ENCODE measurements around the gene PYCARD.
A peak's percentile ranks its signal among the peaks of the same experiment; 100 is the strongest.

The PYCARD gene

DNA sequence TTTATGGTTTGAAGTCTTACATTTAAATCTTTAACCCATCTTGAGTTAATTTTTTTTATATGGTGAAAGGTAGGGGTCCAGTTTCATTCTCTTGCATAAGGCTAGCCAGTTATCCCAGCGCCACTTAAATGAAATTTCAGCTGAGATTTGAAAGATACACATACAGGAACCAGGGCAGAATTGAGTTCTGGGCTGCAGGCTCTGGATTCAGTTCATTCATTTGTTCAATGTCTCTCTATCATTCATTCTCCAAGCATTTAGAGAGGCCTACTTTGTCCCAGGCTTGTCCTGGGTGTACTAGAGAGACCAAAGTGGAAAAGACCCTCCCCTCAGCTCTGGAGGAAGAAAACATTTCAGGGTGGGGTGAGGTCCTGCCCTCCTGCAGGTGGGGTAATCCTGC lies 10.8 kb upstream of the PYCARD start:
- Histone ChIP-seq H3K4me3 (replicated peaks; ENCODE audit: insufficient read depth, low read length) (no peak overlapping the region), H3K27me3 (ENCODE audit: insufficient read depth, poor library complexity, severe bottlenecking) (peaks cover 29% of the 10 kb centered on the region), H3K27ac (replicated peaks) (no peak overlapping the region)
- DNase-seq (ENCODE audit: low read depth in 1 of 2, low spot score in 1 of 2): no peak
- TF ChIP-seq POLR2AphosphoS5 (IDR thresholded peaks at IDR 0.05; ENCODE audit: low read depth): no peak

DNA sequence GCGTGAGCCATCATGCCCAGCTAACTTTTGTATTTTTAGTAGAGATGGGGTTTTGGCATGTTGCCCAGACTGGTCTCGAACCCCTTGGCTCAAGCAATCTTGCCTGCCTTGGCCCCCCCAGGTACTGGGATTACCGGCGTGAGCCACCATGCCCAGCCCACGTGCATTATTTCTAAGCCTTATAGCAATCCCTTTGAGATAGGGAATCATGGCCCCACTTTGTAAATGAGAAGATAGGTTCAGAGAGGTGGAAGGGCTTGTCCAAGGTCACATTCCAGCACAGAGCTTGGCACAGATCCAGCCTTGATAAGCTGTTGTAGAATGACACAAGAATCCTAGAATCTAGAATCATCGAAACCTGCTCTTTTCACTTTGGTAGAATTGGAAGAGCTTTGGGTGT lies 4.2 kb upstream of the PYCARD start:
- H3K27me3 ChIP-seq (ENCODE audit: insufficient read depth, poor library complexity, severe bottlenecking): no peaks in the 10 kb centered on the region
- TF ChIP-seq, protein P1, sequence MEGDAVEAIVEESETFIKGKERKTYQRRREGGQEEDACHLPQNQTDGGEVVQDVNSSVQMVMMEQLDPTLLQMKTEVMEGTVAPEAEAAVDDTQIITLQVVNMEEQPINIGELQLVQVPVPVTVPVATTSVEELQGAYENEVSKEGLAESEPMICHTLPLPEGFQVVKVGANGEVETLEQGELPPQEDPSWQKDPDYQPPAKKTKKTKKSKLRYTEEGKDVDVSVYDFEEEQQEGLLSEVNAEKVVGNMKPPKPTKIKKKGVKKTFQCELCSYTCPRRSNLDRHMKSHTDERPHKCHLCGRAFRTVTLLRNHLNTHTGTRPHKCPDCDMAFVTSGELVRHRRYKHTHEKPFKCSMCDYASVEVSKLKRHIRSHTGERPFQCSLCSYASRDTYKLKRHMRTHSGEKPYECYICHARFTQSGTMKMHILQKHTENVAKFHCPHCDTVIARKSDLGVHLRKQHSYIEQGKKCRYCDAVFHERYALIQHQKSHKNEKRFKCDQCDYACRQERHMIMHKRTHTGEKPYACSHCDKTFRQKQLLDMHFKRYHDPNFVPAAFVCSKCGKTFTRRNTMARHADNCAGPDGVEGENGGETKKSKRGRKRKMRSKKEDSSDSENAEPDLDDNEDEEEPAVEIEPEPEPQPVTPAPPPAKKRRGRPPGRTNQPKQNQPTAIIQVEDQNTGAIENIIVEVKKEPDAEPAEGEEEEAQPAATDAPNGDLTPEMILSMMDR (IDR thresholded peaks at IDR 0.05; ENCODE audit: insufficient read depth, low read length): no peak
- DNase-seq (ENCODE audit: low read depth in 1 of 2, low spot score in 1 of 2): no peak
- no peak overlapping the region for H3K4me3 ChIP-seq (replicated peaks; ENCODE audit: insufficient read depth, low read length)
- H3K27ac ChIP-seq (replicated peaks): no peak overlapping the region

- DNase-seq (ENCODE audit: low read depth in 1 of 2, low spot score in 1 of 2): no peak
- Histone ChIP-seq H3K4me3 (replicated peaks; ENCODE audit: insufficient read depth, low read length) (no peak overlapping the region), H3K27me3 (ENCODE audit: insufficient read depth, poor library complexity, severe bottlenecking) (no peaks in the 10 kb centered on the region), H3K27ac (replicated peaks) (no peak overlapping the region)
- TF ChIP-seq GABPA (IDR thresholded peaks at IDR 0.05; ENCODE audit: low read depth) (no peak), POLR2AphosphoS5 (IDR thresholded peaks at IDR 0.05; ENCODE audit: low read depth) (no peak), SPI1 (IDR thresholded peaks at IDR 0.05; ENCODE audit: borderline replicate concordance, low read depth) (no peak)
- TF ChIP-seq, protein P1 (IDR thresholded peaks at IDR 0.05; ENCODE audit: insufficient read depth, low read length): no peak
- TF ChIP-seq, protein P2, sequence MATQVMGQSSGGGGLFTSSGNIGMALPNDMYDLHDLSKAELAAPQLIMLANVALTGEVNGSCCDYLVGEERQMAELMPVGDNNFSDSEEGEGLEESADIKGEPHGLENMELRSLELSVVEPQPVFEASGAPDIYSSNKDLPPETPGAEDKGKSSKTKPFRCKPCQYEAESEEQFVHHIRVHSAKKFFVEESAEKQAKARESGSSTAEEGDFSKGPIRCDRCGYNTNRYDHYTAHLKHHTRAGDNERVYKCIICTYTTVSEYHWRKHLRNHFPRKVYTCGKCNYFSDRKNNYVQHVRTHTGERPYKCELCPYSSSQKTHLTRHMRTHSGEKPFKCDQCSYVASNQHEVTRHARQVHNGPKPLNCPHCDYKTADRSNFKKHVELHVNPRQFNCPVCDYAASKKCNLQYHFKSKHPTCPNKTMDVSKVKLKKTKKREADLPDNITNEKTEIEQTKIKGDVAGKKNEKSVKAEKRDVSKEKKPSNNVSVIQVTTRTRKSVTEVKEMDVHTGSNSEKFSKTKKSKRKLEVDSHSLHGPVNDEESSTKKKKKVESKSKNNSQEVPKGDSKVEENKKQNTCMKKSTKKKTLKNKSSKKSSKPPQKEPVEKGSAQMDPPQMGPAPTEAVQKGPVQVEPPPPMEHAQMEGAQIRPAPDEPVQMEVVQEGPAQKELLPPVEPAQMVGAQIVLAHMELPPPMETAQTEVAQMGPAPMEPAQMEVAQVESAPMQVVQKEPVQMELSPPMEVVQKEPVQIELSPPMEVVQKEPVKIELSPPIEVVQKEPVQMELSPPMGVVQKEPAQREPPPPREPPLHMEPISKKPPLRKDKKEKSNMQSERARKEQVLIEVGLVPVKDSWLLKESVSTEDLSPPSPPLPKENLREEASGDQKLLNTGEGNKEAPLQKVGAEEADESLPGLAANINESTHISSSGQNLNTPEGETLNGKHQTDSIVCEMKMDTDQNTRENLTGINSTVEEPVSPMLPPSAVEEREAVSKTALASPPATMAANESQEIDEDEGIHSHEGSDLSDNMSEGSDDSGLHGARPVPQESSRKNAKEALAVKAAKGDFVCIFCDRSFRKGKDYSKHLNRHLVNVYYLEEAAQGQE (IDR thresholded peaks at IDR 0.05; ENCODE audit: insufficient replicate concordance, low read depth): no peak
These were observed 2.5 kb upstream of the PYCARD start for GRCh38 chr16:31204871-31205666.

DNA sequence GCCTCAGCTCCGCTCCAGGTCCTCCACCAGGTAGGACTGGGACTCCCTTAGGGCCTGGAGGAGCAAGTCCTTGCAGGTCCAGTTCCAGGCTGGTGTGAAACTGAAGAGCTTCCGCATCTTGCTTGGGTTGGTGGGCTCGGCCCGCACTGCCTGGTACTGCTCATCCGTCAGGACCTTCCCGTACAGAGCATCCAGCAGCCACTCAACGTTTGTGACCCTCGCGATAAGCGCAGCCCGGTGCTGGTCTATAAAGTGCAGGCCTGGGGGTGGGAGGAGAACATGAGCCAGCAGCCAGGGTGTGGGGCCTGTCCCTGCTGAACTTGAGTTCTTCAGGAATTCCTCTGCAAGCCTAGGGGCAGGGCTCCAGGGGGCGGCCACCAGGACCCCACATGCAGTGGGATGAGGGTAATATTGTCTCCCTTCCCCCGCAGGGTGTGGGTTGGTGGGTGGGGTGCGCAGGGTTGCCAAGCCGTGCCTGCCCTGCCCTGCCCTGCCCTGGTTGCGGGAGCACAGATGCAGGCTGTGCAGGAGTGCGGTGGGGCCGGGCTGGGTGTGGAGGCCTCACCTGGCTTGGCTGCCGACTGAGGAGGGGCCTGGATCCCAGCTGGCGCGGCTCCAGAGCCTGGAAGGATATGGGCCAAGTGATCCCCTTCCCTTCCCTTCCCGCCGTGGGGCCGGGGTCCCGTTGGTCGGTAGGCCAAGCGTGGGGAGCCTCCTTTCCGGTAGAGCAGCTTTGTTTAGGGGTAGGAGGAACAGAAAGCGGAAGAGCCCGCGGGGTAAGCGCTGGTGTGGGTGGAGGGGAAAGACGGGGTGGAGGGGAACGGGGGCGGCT lies 762 bp downstream of the PYCARD start:
- Histone ChIP-seq H3K27ac (replicated peaks) (peak overlapping the region; percentile 86), H3K27me3 (ENCODE audit: insufficient read depth, poor library complexity, severe bottlenecking) (no peaks in the 10 kb centered on the region), H3K4me3 (replicated peaks; ENCODE audit: insufficient read depth, low read length) (peak overlapping the region; percentile 83)
- peak in 1 of 2 experiments; percentile 78 for DNase-seq (ENCODE audit: low read depth in 1 of 2, low spot score in 1 of 2)
- TF ChIP-seq, protein P2 (IDR thresholded peaks at IDR 0.05; ENCODE audit: insufficient replicate concordance, low read depth): no peak
- TF ChIP-seq SPI1 (IDR thresholded peaks at IDR 0.05; ENCODE audit: borderline replicate concordance, low read depth) (peak; percentile 90), GABPA (IDR thresholded peaks at IDR 0.05; ENCODE audit: low read depth) (no peak), POLR2AphosphoS5 (IDR thresholded peaks at IDR 0.05; ENCODE audit: low read depth) (peak; percentile 14; the same call in 1 of the 2 replicates)
- TF ChIP-seq, protein P1 (IDR thresholded peaks at IDR 0.05; ENCODE audit: insufficient read depth, low read length): no peak
